Right lobe of liver (tissue), 4 donors: ENCODE results near the gene LCMT1.

Source experiments
- CTCF ChIP-seq, 4 donors: fragments of 200-600 bp in 3 of 4; fragments of 450-650 bp in 1 of 4; IDR thresholded peaks; one replicate each; pipeline versions ENCODE4 v1.5.1 to v1.8.0; 2016 to 2022; ENCODE audit warnings: antibody characterized with exemption in 4 of 4, mild to moderate bottlenecking in 2 of 4
- POLR2A ChIP-seq: fragments of 450-650 bp; IDR thresholded peaks from one replicate; pipeline ENCODE4 v1.6.1; 2017; ENCODE audit warnings: antibody characterized with exemption, mild to moderate bottlenecking
- donor health status: DM: no; HTN: no; CAD: no.
- donor health status: DM: no; HTN: no; CAD: no.
- donor health status: DM: no; HTN: yes; CAD: no.

- TF ChIP-seq CTCF (IDR thresholded peaks at IDR 0.05), result no peak
- TF ChIP-seq POLR2A, result no peak
Observed at GRCh38 chr16:25177831-25178688, 66.5 kb downstream of the LCMT1 start.
